GM18858 (cell line): ENCODE data around the gene ZNF318.
A peak's percentile ranks its signal among the peaks of the same experiment; 100 is the strongest.
"Not testable (repeated sequence)": the region's sequence is repeated elsewhere in the genome, so short reads cannot be mapped to it uniquely, and the experiment has no call there.

ENCODE experiments used
- ATAC-seq: cut with Tn5 transposase; IDR thresholded peaks from one replicate; pipeline ENCODE4 v1.9.1; 2021; ENCODE audit not compliant: unreplicated experiment

ZNF318 gene

GRCh38 chr6:43369174-43370002 lies at the start of gene ZNF318:
Gene ZNF318 (minus strand): TSS chr6:43369647. CDS start chr6:43369365, 282 bp downstream.
- peak; percentile 73 for ATAC-seq

DNA sequence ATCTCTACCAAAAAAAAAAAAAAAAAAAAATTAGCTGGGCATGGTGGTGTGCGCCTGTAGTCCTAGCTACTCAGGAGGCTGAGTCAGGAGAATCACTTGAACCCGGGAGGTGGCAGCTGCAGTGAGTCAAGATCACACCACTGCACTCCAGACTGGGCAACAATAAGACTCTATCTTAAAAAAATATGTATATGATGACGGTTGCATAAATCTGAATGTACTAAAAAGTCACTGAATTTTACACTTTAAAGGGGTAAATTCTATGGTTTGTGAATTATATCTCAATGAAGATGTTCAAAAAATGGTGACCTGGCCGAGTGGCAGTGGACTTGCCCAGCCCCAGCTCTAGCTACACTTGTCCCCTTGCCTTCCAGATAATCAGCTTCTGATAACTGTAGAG lies 47.5 kb upstream of the ZNF318 start:
- no peak for ATAC-seq

GRCh38 chr6:43415275-43415674 lies 45.8 kb upstream of the ZNF318 start:
- ATAC-seq, result not testable (repeated sequence)

DNA sequence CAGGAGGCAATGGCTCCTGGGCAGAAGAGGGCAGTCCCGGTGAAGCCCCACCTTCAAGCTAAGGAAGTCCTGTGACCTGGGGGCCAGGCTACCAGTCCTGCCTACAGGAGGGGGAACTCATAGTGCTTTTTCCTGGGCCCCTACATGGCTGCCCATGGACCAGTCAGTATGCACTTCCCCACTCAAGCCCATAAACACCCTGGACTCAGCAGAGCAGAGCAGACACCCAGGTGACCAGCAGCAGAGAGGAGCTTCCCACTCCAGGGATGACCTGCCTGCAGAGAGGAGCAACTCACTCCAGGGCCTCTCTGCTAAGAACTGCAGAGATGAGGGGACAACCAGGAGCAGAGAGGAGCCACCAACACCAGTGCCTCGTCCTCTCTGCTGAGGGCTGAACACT lies 43.6 kb upstream of the ZNF318 start:
- no peak for ATAC-seq

DNA sequence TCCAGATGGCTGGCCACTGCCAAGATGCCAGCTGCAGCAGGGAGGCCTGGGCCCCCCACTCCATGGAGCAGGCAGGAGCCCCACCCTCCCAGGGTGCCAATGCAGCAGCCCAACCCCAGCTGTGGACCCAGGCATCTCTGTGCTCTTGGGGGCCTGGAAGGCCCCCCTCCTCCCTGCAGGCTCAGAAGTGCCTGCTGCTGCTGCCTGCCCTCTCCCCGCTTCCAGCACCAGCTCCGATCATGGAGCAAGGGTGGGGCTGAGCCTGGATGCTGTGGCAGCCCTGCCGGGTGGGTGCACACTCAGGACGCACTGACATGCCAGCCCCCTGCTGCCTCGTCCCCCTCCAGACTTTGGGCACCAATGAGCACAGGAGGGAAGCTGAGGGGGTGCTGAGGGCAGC lies 43.1 kb upstream of the ZNF318 start:
- no peak for ATAC-seq

- ATAC-seq, result not testable (repeated sequence)
These were observed 41.3 kb upstream of the ZNF318 start for GRCh38 chr6:43410776-43411175.

DNA sequence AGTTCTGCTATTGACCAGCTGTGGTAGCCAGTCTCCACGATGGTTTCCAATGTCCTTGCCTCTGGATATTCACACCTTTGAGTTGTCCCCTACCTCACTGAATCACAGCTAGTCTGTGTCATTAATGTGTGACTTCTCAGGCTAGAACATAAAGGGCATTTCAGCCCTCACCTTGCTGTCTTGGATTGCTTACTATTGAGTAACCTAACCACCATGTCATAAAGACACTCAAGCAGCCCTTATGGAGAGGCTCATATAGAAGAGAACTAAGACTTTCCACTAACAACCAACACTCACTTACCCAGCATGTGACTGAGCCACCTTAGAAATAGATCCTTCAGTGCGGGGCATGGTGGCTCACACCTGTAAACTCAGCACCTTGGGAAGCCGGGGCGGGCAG lies 38.8 kb upstream of the ZNF318 start:
- no peak for ATAC-seq

- no peak for ATAC-seq
These were observed 37.8 kb upstream of the ZNF318 start for GRCh38 chr6:43407296-43407695.

- ATAC-seq, result no peak
These were observed 35.9 kb upstream of the ZNF318 start for GRCh38 chr6:43405354-43405753.

GRCh38 chr6:43402820-43403219 lies 33.4 kb upstream of the ZNF318 start:
- ATAC-seq, result no peak

- ATAC-seq, result no peak
These were observed 32.3 kb upstream of the ZNF318 start for GRCh38 chr6:43401730-43402129.

GRCh38 chr6:43399932-43400487 lies 30.6 kb upstream of the ZNF318 start:
- no peak for ATAC-seq

GRCh38 chr6:43396408-43397149 lies 27.1 kb upstream of the ZNF318 start:
- ATAC-seq, result no peak

GRCh38 chr6:43395776-43396175 lies 26.3 kb upstream of the ZNF318 start:
- ATAC-seq, result no peak

GRCh38 chr6:43394982-43395381 lies 25.5 kb upstream of the ZNF318 start:
- no peak for ATAC-seq

GRCh38 chr6:43393602-43394001 lies 24.2 kb upstream of the ZNF318 start:
- no peak for ATAC-seq

DNA sequence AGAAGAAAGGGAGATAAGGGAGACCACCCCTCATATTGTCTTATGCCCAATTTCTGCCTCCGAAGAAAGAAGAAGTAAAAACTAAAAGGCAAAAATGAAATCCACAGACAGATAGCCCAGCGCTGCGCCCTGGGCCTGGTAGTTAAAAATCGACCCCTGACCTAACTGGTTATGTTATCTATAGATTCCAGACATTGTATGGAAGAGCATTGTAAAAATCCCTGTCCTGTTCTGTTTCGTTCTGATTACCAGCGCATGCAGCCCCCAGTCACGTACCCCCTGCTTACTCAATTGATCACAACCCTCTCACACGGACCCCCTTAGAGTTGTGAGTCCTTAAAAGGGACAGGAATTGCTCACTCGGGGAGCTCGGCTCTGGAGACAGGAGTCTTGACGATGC lies 23.7 kb upstream of the ZNF318 start:
- ATAC-seq, result not testable (repeated sequence)

DNA sequence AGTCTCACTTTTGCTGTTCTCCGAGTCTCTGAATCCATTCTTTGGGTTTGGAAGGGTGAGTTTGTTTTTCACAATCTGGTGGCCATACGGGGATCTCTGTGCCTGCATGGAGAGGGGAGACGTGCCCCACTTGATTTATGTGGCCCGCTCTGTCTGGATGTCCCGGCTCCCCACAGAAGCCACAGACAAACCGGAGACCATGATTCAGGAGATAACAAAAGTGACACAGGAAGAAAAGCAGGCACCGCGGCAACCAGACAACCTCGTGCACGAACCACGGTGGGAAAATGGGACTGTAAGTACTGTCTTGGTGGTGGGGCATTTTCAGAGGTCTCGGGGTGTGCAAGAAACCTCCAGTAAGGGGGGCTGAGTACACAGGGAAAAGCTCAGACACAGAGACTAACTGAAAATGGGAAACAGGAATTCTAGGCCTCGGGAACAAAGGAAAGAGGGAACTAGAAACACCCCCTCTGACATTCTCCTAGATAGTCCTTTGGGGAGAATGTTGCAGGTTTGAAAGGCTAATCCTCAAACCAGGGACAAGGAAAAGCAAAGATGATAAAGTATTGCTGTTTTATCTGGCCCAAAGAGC lies 22.1 kb upstream of the ZNF318 start:
- no peak for ATAC-seq

DNA sequence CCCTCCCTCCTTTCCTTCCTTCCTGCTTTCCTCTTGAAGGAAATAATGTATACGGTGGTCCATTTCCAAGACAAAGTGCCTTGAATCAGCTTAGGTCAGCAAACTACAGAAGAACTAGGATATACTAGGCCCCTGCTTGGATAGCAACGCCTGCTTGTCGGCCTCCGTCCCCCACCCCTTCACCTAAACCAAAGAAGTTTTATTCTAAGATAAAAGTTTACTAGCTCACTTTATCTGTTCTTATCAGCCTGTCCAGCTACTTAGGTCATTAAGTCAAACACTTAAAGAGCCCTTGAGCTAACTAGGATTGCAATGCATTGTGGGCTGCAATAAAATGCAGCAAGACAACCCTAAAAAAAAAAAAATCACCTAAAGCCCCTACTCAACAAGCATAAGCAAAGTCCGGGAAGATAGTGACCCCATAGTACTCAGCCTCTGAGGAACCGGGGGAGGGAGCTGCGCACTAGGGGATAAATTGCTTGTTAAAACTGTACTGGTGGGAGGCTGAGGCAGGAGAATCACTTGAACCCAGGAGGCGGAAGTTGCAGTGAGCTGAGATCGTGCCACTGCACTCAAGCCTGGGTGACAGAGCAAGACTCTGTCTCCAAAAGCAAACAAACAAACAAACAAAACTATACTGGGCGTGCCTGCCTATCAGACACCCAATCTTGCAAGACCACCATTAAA lies 21.4 kb upstream of the ZNF318 start:
- not testable (repeated sequence) for ATAC-seq

GRCh38 chr6:43389730-43390295 lies 20.4 kb upstream of the ZNF318 start:
- no peak for ATAC-seq

GRCh38 chr6:43386492-43386891 lies 17.0 kb upstream of the ZNF318 start:
- ATAC-seq, result no peak
